Measurements from ENCODE around the gene RAD9A.
A peak's percentile ranks its signal among the peaks of the same experiment; 100 is the strongest.

RAD9A gene

DNA sequence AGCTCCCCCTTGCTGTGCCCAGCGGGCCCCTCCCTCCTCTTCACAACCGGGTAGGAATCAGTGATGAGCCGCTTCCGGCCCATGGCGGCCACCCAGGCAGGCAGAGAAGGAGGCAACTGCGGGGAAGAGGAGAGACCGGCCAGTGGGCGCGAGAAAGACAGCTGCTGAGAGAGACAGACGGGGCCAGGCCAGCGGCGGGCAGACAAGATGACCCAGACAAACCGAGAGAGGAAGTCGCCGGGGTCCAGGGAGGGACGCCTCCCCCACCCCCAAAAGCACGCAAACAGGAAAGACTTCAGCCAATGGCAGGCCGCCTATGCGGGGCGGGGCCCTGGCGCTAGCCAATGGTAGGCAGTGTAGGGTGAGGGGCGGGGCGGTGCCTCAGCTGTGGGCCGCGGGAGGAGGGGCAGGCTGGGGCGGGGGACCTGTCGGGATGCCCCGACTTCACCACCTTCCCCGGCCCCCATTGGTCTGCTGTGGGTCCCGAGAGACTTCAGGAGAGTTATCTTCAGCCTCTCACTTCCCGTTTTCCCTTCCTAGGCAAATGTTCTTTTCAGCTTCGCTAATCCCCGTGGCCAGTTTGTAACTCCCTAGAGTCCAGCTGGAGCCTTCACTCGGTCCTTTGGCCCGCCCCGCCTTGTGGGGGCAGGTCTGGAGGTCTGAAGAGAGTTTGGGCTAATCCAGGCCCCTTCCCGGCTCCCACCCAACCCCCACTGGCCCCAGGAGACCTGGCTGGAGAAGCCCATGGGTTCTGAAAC, 38.3 kb upstream of the RAD9A start, which contains the start of gene POLD4:
Gene POLD4, minus strand, starts transcription at position 230 of the 758 bp plus-strand sequence. Its CDS starts 147 bp downstream, at position 83.
- H3K4me2 ChIP-seq (ENCODE audit: low read length): peak within 1 kb of the TSS; percentile 97
- H3K79me2 ChIP-seq (ENCODE audit: low read length): peaks cover 30% of the 10 kb centered on the region
- no peaks in the 10 kb centered on the region for H3K27me3 ChIP-seq (ENCODE audit: low read depth, low read length)
- peak within 1 kb of the TSS; percentile 83 for H3K4me3 ChIP-seq (ENCODE audit: low read length)
- TF ChIP-seq EZH2phosphoT487 (IDR thresholded peaks at IDR 0.05; ENCODE audit: low read depth): no peak
- TF ChIP-seq, protein P1, sequence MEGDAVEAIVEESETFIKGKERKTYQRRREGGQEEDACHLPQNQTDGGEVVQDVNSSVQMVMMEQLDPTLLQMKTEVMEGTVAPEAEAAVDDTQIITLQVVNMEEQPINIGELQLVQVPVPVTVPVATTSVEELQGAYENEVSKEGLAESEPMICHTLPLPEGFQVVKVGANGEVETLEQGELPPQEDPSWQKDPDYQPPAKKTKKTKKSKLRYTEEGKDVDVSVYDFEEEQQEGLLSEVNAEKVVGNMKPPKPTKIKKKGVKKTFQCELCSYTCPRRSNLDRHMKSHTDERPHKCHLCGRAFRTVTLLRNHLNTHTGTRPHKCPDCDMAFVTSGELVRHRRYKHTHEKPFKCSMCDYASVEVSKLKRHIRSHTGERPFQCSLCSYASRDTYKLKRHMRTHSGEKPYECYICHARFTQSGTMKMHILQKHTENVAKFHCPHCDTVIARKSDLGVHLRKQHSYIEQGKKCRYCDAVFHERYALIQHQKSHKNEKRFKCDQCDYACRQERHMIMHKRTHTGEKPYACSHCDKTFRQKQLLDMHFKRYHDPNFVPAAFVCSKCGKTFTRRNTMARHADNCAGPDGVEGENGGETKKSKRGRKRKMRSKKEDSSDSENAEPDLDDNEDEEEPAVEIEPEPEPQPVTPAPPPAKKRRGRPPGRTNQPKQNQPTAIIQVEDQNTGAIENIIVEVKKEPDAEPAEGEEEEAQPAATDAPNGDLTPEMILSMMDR (IDR thresholded peaks at IDR 0.05; ENCODE audit: low read depth, low read length): no peak
- H3K9me3 ChIP-seq (ENCODE audit: insufficient read depth, low read length): no peaks in the 10 kb centered on the region
- peak within 1 kb of the TSS; percentile 99 for H3K9ac ChIP-seq (ENCODE audit: low read length)
- H2AFZ ChIP-seq (ENCODE audit: low read depth, low read length): no peak within 1 kb of the TSS
- peaks cover 80% of the 10 kb centered on the region for H3K4me1 ChIP-seq (ENCODE audit: low read length)
- no peaks in the 10 kb centered on the region for H4K20me1 ChIP-seq (ENCODE audit: insufficient read depth, low read length)
- peaks cover 13% of the 10 kb centered on the region for H3K36me3 ChIP-seq (replicated peaks; ENCODE audit: low read depth, low read length)
- H3K27ac ChIP-seq (ENCODE audit: low read length): peak within 1 kb of the TSS; percentile 98

DNA sequence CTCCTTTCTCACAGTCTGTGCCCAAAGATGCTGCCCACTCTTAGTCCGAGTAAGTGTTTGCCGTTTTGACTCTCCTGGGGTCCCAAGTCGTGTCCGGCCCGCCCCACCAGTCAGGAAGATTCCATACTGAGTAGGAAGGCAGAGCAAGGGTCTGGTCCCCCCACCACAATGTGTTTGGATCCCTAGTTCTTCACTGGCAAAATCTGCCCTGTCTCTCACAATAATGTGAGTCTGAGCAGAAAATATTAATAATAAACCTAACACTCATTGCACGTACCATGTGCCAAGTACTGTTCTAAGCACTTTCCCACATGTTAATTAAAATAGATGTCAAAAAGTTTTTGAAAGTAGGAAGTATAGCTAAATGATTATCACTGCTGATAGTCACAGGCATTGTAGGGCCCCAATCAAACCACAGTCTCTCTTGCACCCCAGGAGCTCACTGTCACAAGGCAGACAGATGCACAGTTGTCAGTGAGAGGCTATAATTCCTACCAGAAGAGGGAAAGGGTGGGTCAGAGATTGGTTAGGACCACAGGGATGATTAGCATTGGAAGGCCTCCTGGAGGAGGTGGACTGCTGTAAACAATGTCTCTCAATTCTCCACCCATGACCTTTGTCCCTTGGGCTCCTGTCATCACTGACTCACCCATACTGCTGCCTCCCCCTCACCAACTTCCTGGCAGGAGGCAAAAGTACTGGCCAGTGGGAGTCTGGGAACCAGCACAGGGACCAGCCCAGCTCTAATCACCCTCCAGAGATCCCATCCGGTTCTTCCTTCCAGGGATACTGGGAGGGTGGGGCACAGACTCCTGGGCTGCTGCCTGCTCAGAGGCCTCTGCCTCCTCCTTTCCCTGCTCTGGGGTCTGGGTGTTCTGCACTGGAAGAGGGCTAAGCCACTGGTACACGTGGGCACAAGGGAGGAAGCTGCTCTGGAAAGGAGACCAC, 37.4 kb upstream of the RAD9A start:
- TF ChIP-seq, protein P1 (IDR thresholded peaks at IDR 0.05; ENCODE audit: low read depth, low read length): no peak
- TF ChIP-seq EZH2phosphoT487 (IDR thresholded peaks at IDR 0.05; ENCODE audit: low read depth): no peak
- H3K9me3 ChIP-seq (ENCODE audit: insufficient read depth, low read length): no peaks in the 10 kb centered on the region
- H3K36me3 ChIP-seq (replicated peaks; ENCODE audit: low read depth, low read length): peaks cover 13% of the 10 kb centered on the region
- no peak overlapping the region for H2AFZ ChIP-seq (ENCODE audit: low read depth, low read length)
- peak overlapping the region; percentile 95 for H3K27ac ChIP-seq (ENCODE audit: low read length)
- H3K79me2 ChIP-seq (ENCODE audit: low read length): peaks cover 30% of the 10 kb centered on the region
- peak overlapping the region; percentile 76 for H3K4me3 ChIP-seq (ENCODE audit: low read length)
- H3K9ac ChIP-seq (ENCODE audit: low read length): peak overlapping the region; percentile 98
- peaks cover 72% of the 10 kb centered on the region for H3K4me1 ChIP-seq (ENCODE audit: low read length)
- no peaks in the 10 kb centered on the region for H4K20me1 ChIP-seq (ENCODE audit: insufficient read depth, low read length)
- H3K27me3 ChIP-seq (ENCODE audit: low read depth, low read length): no peaks in the 10 kb centered on the region
- H3K4me2 ChIP-seq (ENCODE audit: low read length): peak overlapping the region; percentile 97

DNA sequence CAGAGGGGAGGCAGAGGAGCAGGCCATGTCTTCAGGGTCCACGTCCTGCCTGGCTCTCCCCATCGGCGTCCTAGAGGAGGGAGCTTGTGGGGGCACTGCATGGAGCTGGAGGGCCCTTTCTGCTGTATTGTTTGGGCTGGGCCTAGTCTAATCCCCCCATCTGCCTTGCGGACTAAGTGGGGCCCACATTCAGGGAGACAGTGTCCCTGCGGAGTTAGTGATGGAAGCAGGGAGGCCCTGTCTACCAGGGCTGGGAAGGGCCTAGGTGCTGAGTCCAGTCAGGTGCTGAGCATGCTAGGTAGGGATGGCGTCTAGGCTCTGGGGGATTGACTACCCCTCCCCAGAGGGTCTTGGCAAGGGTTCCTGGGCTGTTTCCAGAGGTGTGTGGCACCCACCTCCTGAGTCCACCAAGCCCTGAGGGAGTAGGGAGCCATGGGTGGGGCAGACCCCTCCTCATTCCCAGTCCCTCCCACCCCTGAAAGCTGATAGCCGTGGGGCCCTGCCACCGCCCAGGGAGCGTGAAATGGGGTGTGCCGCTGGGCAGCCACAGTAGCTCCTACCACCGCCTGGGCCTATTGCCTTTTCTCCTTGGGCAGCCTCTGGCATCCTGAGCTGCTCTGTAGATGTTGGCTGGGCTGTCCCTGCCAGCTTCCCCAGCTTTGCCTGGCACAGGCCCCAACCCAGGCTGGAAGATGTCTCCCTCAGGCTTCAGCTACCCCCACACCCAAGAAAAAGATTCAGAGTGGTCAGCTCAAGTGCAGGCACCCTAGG, 36.6 kb upstream of the RAD9A start:
- no peaks in the 10 kb centered on the region for H4K20me1 ChIP-seq (ENCODE audit: insufficient read depth, low read length)
- peak overlapping the region; percentile 97 for H3K4me2 ChIP-seq (ENCODE audit: low read length)
- H3K36me3 ChIP-seq (replicated peaks; ENCODE audit: low read depth, low read length): peaks cover 13% of the 10 kb centered on the region
- peaks cover 30% of the 10 kb centered on the region for H3K79me2 ChIP-seq (ENCODE audit: low read length)
- TF ChIP-seq, protein P1 (IDR thresholded peaks at IDR 0.05; ENCODE audit: low read depth, low read length): no peak
- no peak for TF ChIP-seq EZH2phosphoT487 (IDR thresholded peaks at IDR 0.05; ENCODE audit: low read depth)
- H2AFZ ChIP-seq (ENCODE audit: low read depth, low read length): no peak overlapping the region
- H3K27me3 ChIP-seq (ENCODE audit: low read depth, low read length): no peaks in the 10 kb centered on the region
- peaks cover 63% of the 10 kb centered on the region for H3K4me1 ChIP-seq (ENCODE audit: low read length)
- no peaks in the 10 kb centered on the region for H3K9me3 ChIP-seq (ENCODE audit: insufficient read depth, low read length)
- H3K9ac ChIP-seq (ENCODE audit: low read length): peak overlapping the region; percentile 98
- peak overlapping the region; percentile 76 for H3K4me3 ChIP-seq (ENCODE audit: low read length)
- peak overlapping the region; percentile 95 for H3K27ac ChIP-seq (ENCODE audit: low read length)
